H1 (cell line): Measurements from ENCODE around the gene CCDC121. TPM values are rescaled to one million over a fixed set of nuclear protein-coding genes. Genes with fewer than 3 reads are reported as not detected.

Experiments used
- CEBPB ChIP-seq: IDR thresholded peaks from 2 replicates; pipeline ENCODE4 v1.6.1; 2012; ENCODE audit warnings: low read depth, low read length
- CHD7 ChIP-seq: fragments of 300-600 bp; sonication (generic); IDR thresholded peaks from 2 replicates; pipeline ENCODE4 v1.7.1; 2012; ENCODE audit warnings: low read length, moderate library complexity, mild to moderate bottlenecking, inconsistent platforms; ENCODE audit not compliant: insufficient replicate concordance
- POU5F1 ChIP-seq: IDR thresholded peaks from 2 replicates; pipeline ENCODE4 v1.6.1; 2011; ENCODE audit warnings: low read depth, mild to moderate bottlenecking, low read length, moderate library complexity
- RAD21 ChIP-seq, 2 experiments: IDR thresholded peaks in 1 of 2; conservative IDR thresholded peaks in 1 of 2; 2 replicates each; pipeline ENCODE4 v1.6.1; 2011; ENCODE audit warnings: low read depth in 2 of 2, low read length in 2 of 2, improper control_type of control experiment in 1 of 2, inconsistent platforms in 1 of 2, mild to moderate bottlenecking in 1 of 2, moderate library complexity in 1 of 2
- RNF2 ChIP-seq: fragments of 200-900, 300-1000 bp; sonication (generic); IDR thresholded peaks from 2 replicates; pipeline ENCODE4 v1.7.1; 2016; ENCODE audit warnings: borderline replicate concordance, low read depth, mild to moderate bottlenecking, antibody characterized with exemption, low read length; ENCODE audit not compliant: poor library complexity, severe bottlenecking; ENCODE audit errors: missing control alignments
- TEAD4 ChIP-seq: IDR thresholded peaks from 2 replicates; pipeline ENCODE4 v1.6.1; 2012; ENCODE audit warnings: low read depth, low read length, inconsistent platforms, mixed read lengths
- polyA plus RNA-seq, 7 experiments: library from polyadenylated mRNA; depleted of rRNA in 3 of 7; stranded (reverse) in 5 of 7; unstranded in 2 of 7; fragments of >200 nt in 5 of 7; fragments of 200-250 nt in 2 of 7; gene quantifications; 1 replicate in 5 of 7; 2 replicates in 1 of 7; 4 replicates in 1 of 7; pipeline versions ENCODE4 v1.2.1 to v1.2.3, GENCODE V29; 2011 to 2013; ENCODE audit warnings: missing spikeins in 2 of 7, mixed read lengths in 2 of 7
- total RNA-seq: library from RNA; stranded (reverse); fragmentation: NEBNext Ultra II Directional; extraction: Animal tissue kit (Norgen Biotek cat#: 25700); gene quantifications from 2 replicates; pipeline ENCODE4 v1.2.1, GENCODE V29; 2021
- TF ChIP-seq, protein P1 (sequence below): IDR thresholded peaks from 2 replicates; pipeline ENCODE4 v1.6.1; 2011; ENCODE audit warnings: low read length, improper control_type of control experiment

Gene CCDC121
- total and polyA plus RNA-seq, 2 of the 8 experiments (the other 6 are each of a cell fraction or from before 2014, with no cell fraction given) = 0.68 to 1.5 TPM

GRCh38 chr2:27663285-27664153 is 34.7 kb upstream of the CCDC121 start, which contains the start of the genes SLC4A1AP and SUPT7L (continued):
- TF ChIP-seq CHD7 (no peak), RAD21 (IDR thresholded peaks at IDR 0.05 in 1 of 2, conservative IDR thresholded peaks at IDR 0.05 in 1 of 2; ENCODE audit: low read depth in 2 of 2, low read length in 2 of 2) (no peak), CEBPB (no peak), RNF2 (no peak), TEAD4 (peak; percentile 49; the same call in 1 of the 2 replicates), POU5F1 (peak; percentile 81; the same call in 1 of the 2 replicates)
- TF ChIP-seq, protein P1, sequence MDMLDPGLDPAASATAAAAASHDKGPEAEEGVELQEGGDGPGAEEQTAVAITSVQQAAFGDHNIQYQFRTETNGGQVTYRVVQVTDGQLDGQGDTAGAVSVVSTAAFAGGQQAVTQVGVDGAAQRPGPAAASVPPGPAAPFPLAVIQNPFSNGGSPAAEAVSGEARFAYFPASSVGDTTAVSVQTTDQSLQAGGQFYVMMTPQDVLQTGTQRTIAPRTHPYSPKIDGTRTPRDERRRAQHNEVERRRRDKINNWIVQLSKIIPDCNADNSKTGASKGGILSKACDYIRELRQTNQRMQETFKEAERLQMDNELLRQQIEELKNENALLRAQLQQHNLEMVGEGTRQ = no peak
